NCI-H1092 (cell line): Measurements from ENCODE around the gene ZNRF3.
"Not testable (repeated sequence)": the region's sequence is repeated elsewhere in the genome, so short reads cannot be mapped to it uniquely, and the experiment has no call there.

Experiments used
- DNase-seq: peaks from one replicate; lab custom pipeline; 2025; lab: John Stamatoyannopoulos, UW

ZNRF3 gene

GRCh38 chr22:29037340-29037932 is 154.1 kb downstream of the ZNRF3 start:
- DNase-seq = peak; percentile 26

- no peak for DNase-seq
Observed at GRCh38 chr22:29039148-29039547, 155.8 kb downstream of the ZNRF3 start.

GRCh38 chr22:29039684-29040083 is 156.3 kb downstream of the ZNRF3 start:
- DNase-seq = not testable (repeated sequence)

GRCh38 chr22:29040385-29041275 is 157.3 kb downstream of the ZNRF3 start:
- peak; percentile 48 for DNase-seq

GRCh38 chr22:29041408-29041807 is 158.0 kb downstream of the ZNRF3 start:
- no peak for DNase-seq

GRCh38 chr22:29043906-29044575 is 160.7 kb downstream of the ZNRF3 start:
- no peak for DNase-seq

GRCh38 chr22:29044657-29045176 is 161.3 kb downstream of the ZNRF3 start:
- no peak for DNase-seq

GRCh38 chr22:29048822-29049654 is 165.7 kb downstream of the ZNRF3 start:
- no peak for DNase-seq

- DNase-seq = no peak
Observed at GRCh38 chr22:29049655-29050263, 166.4 kb downstream of the ZNRF3 start.

- DNase-seq = no peak
Observed at GRCh38 chr22:29050457-29050856, 167.1 kb downstream of the ZNRF3 start.

- no peak for DNase-seq
Observed at GRCh38 chr22:29053048-29053702, 169.8 kb downstream of the ZNRF3 start.

GRCh38 chr22:29054251-29054767 is 170.9 kb downstream of the ZNRF3 start:
- no peak for DNase-seq

- DNase-seq = no peak
Observed at GRCh38 chr22:29055192-29055830, 171.9 kb downstream of the ZNRF3 start.

GRCh38 chr22:29056472-29056871 is 173.1 kb downstream of the ZNRF3 start:
- no peak for DNase-seq

- no peak for DNase-seq
Observed at GRCh38 chr22:29060251-29060869, 177.0 kb downstream of the ZNRF3 start.

- DNase-seq = no peak
Observed at GRCh38 chr22:29060931-29061330, 177.6 kb downstream of the ZNRF3 start.

GRCh38 chr22:29061773-29062172 is 178.4 kb downstream of the ZNRF3 start, which contains the start of gene C22orf31:
TSS of gene C22orf31 (minus strand) at chr22:29061831. CDS start at chr22:29061792, 39 bp downstream.
- DNase-seq = no peak

- no peak for DNase-seq
Observed at GRCh38 chr22:29062286-29062821, 179.0 kb downstream of the ZNRF3 start.
